RWPE2 (cell line): Measurements from ENCODE around the gene ANKRD13B.

Source experiments
- ATAC-seq: fragments of 200-7000 bp; cut with Tn5 transposase; 3 replicates; pipeline ENCODE4 v1.9.1; 2021; ENCODE audit warnings: low read depth
- DNase-seq: peaks from one replicate; pipeline ENCODE4 v3.0.0-alpha.2; 2020; ENCODE audit warnings: low spot score
- H3K27ac ChIP-seq: fragments of 450-650 bp; 2 replicates; pipeline ENCODE4 v1.5.1; 2017; ENCODE audit warnings: mild to moderate bottlenecking; ENCODE audit not compliant: poor library complexity, severe bottlenecking
- H3K27me3 ChIP-seq: fragments of 250-450 bp; sonication (Bioruptor Pico); 2 replicates; pipeline ENCODE4 v1.5.1; 2021; ENCODE audit warnings: mild to moderate bottlenecking, moderate library complexity; ENCODE audit not compliant: insufficient read depth, poor library complexity, severe bottlenecking
- H3K36me3 ChIP-seq: fragments of 250-450 bp; sonication (Bioruptor Pico); 2 replicates; pipeline ENCODE4 v1.5.1; 2020; ENCODE audit warnings: low read depth, mild to moderate bottlenecking, moderate library complexity
- H3K4me1 ChIP-seq: fragments of 250-450 bp; sonication (Bioruptor Pico); 2 replicates; pipeline ENCODE4 v1.5.1; 2021; ENCODE audit warnings: mild to moderate bottlenecking, moderate library complexity; ENCODE audit not compliant: insufficient read depth, poor library complexity, severe bottlenecking
- H3K4me3 ChIP-seq: fragments of 250-450 bp; sonication (Bioruptor Pico); 2 replicates; pipeline ENCODE4 v1.5.1; 2021; ENCODE audit warnings: mild to moderate bottlenecking, moderate library complexity; ENCODE audit not compliant: severe bottlenecking
- H3K9me3 ChIP-seq: fragments of 250-450 bp; sonication (Bioruptor Pico); 2 replicates; pipeline ENCODE4 v1.5.1; 2021; ENCODE audit warnings: mild to moderate bottlenecking, moderate library complexity; ENCODE audit not compliant: severe bottlenecking
- CTCF ChIP-seq: fragments of 450-650 bp; IDR thresholded peaks from one replicate; pipeline ENCODE4 v1.5.1; 2017; ENCODE audit warnings: mild to moderate bottlenecking, moderate library complexity; ENCODE audit not compliant: poor library complexity, severe bottlenecking

ANKRD13B gene

DNA sequence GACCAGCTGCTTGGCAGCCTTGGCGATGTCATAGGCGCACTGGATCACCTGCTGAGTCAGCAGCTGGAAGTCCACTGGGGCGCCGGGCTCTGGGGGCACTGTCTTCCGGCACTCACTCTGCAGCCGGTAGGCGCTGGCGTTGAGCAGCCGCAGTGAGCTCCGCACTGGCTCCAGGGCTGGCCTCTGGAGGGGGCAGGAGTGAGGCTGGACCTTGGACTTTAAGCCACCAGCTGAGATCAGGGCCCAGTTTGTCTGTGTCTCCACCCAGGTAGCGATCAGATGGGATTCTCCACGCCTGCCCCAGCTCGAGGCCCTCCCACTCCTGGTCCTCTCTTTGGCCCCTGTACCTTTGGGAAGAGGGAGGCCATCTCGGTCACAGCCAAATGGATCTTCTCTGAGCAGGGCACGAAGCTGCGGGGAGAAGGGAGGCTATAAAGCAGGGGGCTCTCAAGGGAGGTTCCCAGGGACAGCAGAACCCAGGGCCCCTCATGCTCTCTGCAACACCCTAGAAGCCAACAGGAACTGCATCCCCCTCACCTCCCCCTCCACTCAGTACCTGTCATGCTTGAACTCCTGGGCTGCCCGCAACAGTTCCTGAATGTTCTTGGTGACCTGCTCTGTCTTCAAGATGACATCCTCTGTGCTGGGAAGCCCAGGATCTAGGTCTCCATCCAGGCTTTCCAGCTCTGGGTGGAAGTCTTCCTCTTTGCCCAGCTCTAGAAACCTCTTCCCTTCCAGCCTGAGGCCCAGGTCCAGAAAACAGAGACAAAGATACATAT, 18.0 kb upstream of the ANKRD13B start:
- no peak for TF ChIP-seq CTCF
- ATAC-seq, result no peak
- Histone ChIP-seq H3K9me3 (no peaks in the 10 kb centered on the region), H3K4me1 (no peaks in the 10 kb centered on the region), H3K27me3 (no peaks in the 10 kb centered on the region), H3K36me3 (peaks cover 64% of the 10 kb centered on the region), H3K27ac (no peak overlapping the region), H3K4me3 (no peak overlapping the region)
- no peak for DNase-seq

GRCh38 chr17:29575511-29576213, 17.3 kb upstream of the ANKRD13B start:
- Histone ChIP-seq H3K9me3 (no peaks in the 10 kb centered on the region), H3K27me3 (no peaks in the 10 kb centered on the region), H3K36me3 (peaks cover 71% of the 10 kb centered on the region), H3K27ac (no peak overlapping the region), H3K4me3 (no peak overlapping the region), H3K4me1 (no peaks in the 10 kb centered on the region)
- TF ChIP-seq CTCF, result no peak
- ATAC-seq (no peak), DNase-seq (no peak)

DNA sequence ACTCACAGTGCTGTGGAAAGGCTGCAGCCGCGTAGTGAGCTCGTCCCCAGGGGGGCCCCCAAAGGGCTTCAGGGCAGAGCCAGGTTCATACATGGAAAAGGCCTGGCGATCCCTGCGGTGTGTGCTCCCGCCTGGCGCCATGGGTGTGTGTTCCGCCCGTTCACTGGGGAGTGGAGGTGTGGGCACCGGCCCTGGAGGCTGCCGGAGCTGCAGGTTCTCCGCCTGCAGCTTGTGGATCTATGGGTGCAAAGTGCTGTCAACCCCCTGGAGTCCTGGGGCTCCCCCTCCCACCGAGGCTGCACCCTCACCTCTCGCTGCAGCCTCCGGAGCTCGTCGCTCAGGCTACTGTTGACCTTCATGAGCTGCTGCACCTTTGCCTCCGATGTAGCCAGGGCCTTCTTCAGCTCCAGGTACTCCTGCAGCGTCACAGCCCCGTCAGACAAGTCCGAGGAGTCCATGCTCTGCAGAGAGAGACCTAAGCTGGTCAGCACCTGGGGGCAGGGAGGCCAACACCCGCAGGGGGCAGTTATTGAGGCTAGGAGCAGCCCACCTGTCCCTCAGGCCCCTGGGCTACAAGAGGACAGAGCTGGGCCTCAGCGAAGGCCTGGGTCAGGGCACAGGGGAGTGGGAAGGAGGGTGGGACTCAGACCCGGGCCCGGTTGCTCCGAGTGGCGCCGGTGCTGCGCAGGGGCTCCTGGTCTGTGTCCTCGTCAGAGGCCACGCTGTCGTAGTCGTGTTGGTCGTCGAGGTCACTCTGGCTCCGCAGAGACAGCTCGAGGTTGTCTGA, 16.5 kb upstream of the ANKRD13B start:
- no peak for TF ChIP-seq CTCF
- no peaks in the 10 kb centered on the region for H3K27me3 ChIP-seq
- H3K4me3 ChIP-seq, result no peak overlapping the region
- no peak for ATAC-seq
- no peak for DNase-seq
- no peak overlapping the region for H3K27ac ChIP-seq
- H3K4me1 ChIP-seq, result no peaks in the 10 kb centered on the region
- H3K36me3 ChIP-seq, result peaks cover 79% of the 10 kb centered on the region
- no peaks in the 10 kb centered on the region for H3K9me3 ChIP-seq

DNA sequence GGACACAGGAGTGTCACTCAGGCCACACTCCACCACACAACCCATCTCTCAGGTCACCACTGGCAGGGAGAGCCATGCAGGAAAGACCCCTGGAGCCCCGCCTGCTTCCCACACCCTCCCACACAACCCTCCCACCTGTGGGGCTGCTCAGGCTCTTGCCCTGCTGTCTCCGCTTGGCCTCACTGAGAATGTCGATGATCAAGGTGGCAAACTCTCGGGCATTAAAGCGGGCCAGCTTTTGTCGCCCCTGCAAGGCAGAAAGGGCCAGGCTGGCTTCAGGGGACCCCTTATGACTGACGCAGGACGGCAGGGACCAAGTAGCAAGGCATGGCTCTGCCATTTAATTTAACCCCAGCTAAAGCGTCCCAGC, 15.9 kb upstream of the ANKRD13B start:
- Histone ChIP-seq H3K4me3 (no peak overlapping the region), H3K4me1 (peaks cover 5% of the 10 kb centered on the region), H3K27ac (no peak overlapping the region), H3K27me3 (no peaks in the 10 kb centered on the region), H3K36me3 (peaks cover 85% of the 10 kb centered on the region), H3K9me3 (no peaks in the 10 kb centered on the region)
- no peak for DNase-seq
- TF ChIP-seq CTCF, result no peak
- no peak for ATAC-seq
